H1 (cell line): ENCODE results near the gene COL6A1.

Experiments
- ATF2 ChIP-seq: IDR thresholded peaks from 2 replicates; pipeline ENCODE4 v1.6.1; 2012; ENCODE audit warnings: low read length, inconsistent platforms
- ATF3 ChIP-seq: IDR thresholded peaks from 2 replicates; pipeline ENCODE4 v1.6.1; 2011; ENCODE audit warnings: low read depth, mild to moderate bottlenecking, low read length; ENCODE audit not compliant: insufficient read depth
- CHD2 ChIP-seq: IDR thresholded peaks from 2 replicates; pipeline ENCODE4 v1.6.1; 2012; ENCODE audit warnings: low read length, improper control_type of control experiment
- CREB1 ChIP-seq: IDR thresholded peaks from 2 replicates; pipeline ENCODE4 v1.6.1; 2012; ENCODE audit warnings: inconsistent platforms
- CTCF ChIP-seq, 3 experiments: IDR thresholded peaks; 1 replicate in 2 of 3; 2 replicates in 1 of 3; pipeline versions ENCODE4 v1.5.1 to v1.6.1; 2011; ENCODE audit warnings: low read length in 3 of 3, mild to moderate bottlenecking in 3 of 3, inconsistent platforms in 2 of 3, low read depth in 1 of 3, moderate library complexity in 1 of 3; ENCODE audit not compliant: insufficient read depth in 1 of 3; ENCODE audit errors: control extremely low read depth in 1 of 3
- E2F6 ChIP-seq: IDR thresholded peaks from 2 replicates; pipeline ENCODE4 v1.6.1; 2012; ENCODE audit warnings: inconsistent platforms
- EZH2 ChIP-seq: fragments of 200-600 bp; sonication (generic); IDR thresholded peaks from 2 replicates; pipeline ENCODE4 v1.7.1; 2012; ENCODE audit warnings: low read depth, mild to moderate bottlenecking, moderate library complexity, low read length, inconsistent platforms; ENCODE audit not compliant: severe bottlenecking
- MAFK ChIP-seq: IDR thresholded peaks from 2 replicates; pipeline ENCODE4 v1.6.1; 2012; ENCODE audit warnings: low read depth, mild to moderate bottlenecking, improper control_type of control experiment, low read length
- NANOG ChIP-seq: IDR thresholded peaks from 2 replicates; pipeline ENCODE4 v1.6.1; 2011; ENCODE audit warnings: low read length, low read depth, mild to moderate bottlenecking, inconsistent platforms; ENCODE audit not compliant: insufficient read depth, poor library complexity, severe bottlenecking
- POLR2A ChIP-seq, 2 experiments: IDR thresholded peaks; 1 replicate in 1 of 2; 2 replicates in 1 of 2; pipeline ENCODE4 v1.6.1; 2011; ENCODE audit warnings: low read depth in 2 of 2, low read length in 2 of 2, mild to moderate bottlenecking in 2 of 2; ENCODE audit errors: control extremely low read depth in 1 of 2
- POLR2AphosphoS5 ChIP-seq: IDR thresholded peaks from 2 replicates; pipeline ENCODE4 v1.6.1; 2011; ENCODE audit warnings: low read depth, low read length
- RAD21 ChIP-seq, 2 experiments: IDR thresholded peaks in 1 of 2; conservative IDR thresholded peaks in 1 of 2; 2 replicates each; pipeline ENCODE4 v1.6.1; 2011; ENCODE audit warnings: low read depth in 2 of 2, low read length in 2 of 2, improper control_type of control experiment in 1 of 2, inconsistent platforms in 1 of 2, mild to moderate bottlenecking in 1 of 2, moderate library complexity in 1 of 2
- SRF ChIP-seq: IDR thresholded peaks from 2 replicates; pipeline ENCODE4 v1.6.1; 2011; ENCODE audit warnings: mild to moderate bottlenecking, low read depth, low read length, moderate library complexity
- TAF1 ChIP-seq: IDR thresholded peaks from 2 replicates; pipeline ENCODE4 v1.6.1; 2011; ENCODE audit warnings: mild to moderate bottlenecking, low read depth, low read length

GRCh38 chr21:45972716-45973474 is 8.7 kb upstream of the COL6A1 start:
- TF ChIP-seq NANOG: no peak
- TF ChIP-seq ATF2: no peak
- TF ChIP-seq SRF: no peak
- no peak for TF ChIP-seq POLR2AphosphoS5
- no peak for TF ChIP-seq EZH2
- no peak for TF ChIP-seq CTCF (IDR thresholded peaks at IDR 0.05; ENCODE audit: control extremely low read depth in 1 of 3, insufficient read depth in 1 of 3, low read depth in 1 of 3, low read length in 3 of 3)
- TF ChIP-seq POLR2A (IDR thresholded peaks at IDR 0.05; ENCODE audit: control extremely low read depth in 1 of 2, low read depth in 2 of 2, low read length in 2 of 2): no peak
- no peak for TF ChIP-seq CHD2
- no peak for TF ChIP-seq TAF1
- TF ChIP-seq RAD21 (IDR thresholded peaks at IDR 0.05 in 1 of 2, conservative IDR thresholded peaks at IDR 0.05 in 1 of 2; ENCODE audit: low read depth in 2 of 2, low read length in 2 of 2): no peak
- TF ChIP-seq MAFK: no peak
- no peak for TF ChIP-seq E2F6
- no peak for TF ChIP-seq ATF3
- no peak for TF ChIP-seq CREB1
